Vagina (tissue), 2 donors: ENCODE data around the gene MAPK1. TPM values are rescaled to one million over a fixed set of nuclear protein-coding genes. Genes with fewer than 3 reads are reported as not detected.
"Not testable (repeated sequence)": the region's sequence is repeated elsewhere in the genome, so short reads cannot be mapped to it uniquely, and the experiment has no call there.

ENCODE experiments used
- DNase-seq, 2 donors: peaks; one replicate each; pipeline ENCODE4 v3.0.0-alpha.2; 2017; ENCODE audit errors: extremely low spot score in 2 of 2
- H3K27ac ChIP-seq: fragments of 200-600 bp; sonication (generic); one replicate; pipeline ENCODE4 v1.5.1; 2019
- H3K27me3 ChIP-seq: fragments of 200-600 bp; sonication (generic); one replicate; pipeline ENCODE4 v1.5.1; 2019
- H3K36me3 ChIP-seq, 2 donors: fragments of 200-600 bp; sonication (generic); one replicate each; pipeline ENCODE4 v1.5.1; 2017 to 2019
- H3K4me1 ChIP-seq: fragments of 200-600 bp; sonication (generic); one replicate; pipeline ENCODE4 v1.5.1; 2019
- H3K4me3 ChIP-seq, 2 donors: fragments of 200-600 bp; sonication (generic); 1 replicate in 1 of 2; 2 replicates in 1 of 2; pipeline ENCODE4 v1.5.1; 2016 to 2019
- H3K9me3 ChIP-seq: fragments of 200-600 bp; sonication (generic); one replicate; pipeline ENCODE4 v1.5.1; 2019
- CTCF ChIP-seq, 3 experiments: fragments of 450-650 bp in 2 of 3; fragments of 200-600 bp in 1 of 3; sonication (generic) in 1 of 3; IDR thresholded peaks; one replicate each; pipeline ENCODE4 v1.5.1; 2017 to 2019; ENCODE audit warnings: antibody characterized with exemption in 3 of 3, mild to moderate bottlenecking in 2 of 3, moderate library complexity in 2 of 3
- POLR2A ChIP-seq, 2 donors: fragments of 450-650 bp; IDR thresholded peaks; one replicate each; pipeline ENCODE4 v1.6.1; 2017; ENCODE audit warnings: antibody characterized with exemption in 2 of 2, mild to moderate bottlenecking in 2 of 2, moderate library complexity in 2 of 2
- POLR2AphosphoS5 ChIP-seq, 2 donors: sonication (generic); formaldehyde crosslinking; IDR thresholded peaks; one replicate each; pipeline ENCODE4 v1.9.0; 2017; ENCODE audit warnings: antibody characterized with exemption in 2 of 2, mild to moderate bottlenecking in 2 of 2, low read depth in 1 of 2; ENCODE audit not compliant: insufficient read depth in 1 of 2
- intact Hi-C: fragments of 100-400 bp; cut with DNase I; formaldehyde crosslinking; loops from one replicate; pipeline ENCODE4 v1.15.1; 2023
- total RNA-seq: library from RNA; depleted of rRNA; stranded (reverse); fragments of >200 nt; gene quantifications from one replicate; pipeline ENCODE4 v1.2.3, GENCODE V29; 2016

MAPK1 gene
- total RNA-seq, 1 donor from 2014 or later = 44.9 TPM

GRCh38 chr22:21909871-21910270, 42.4 kb upstream of the MAPK1 start:
- intact Hi-C loops = no loop called here
- Histone ChIP-seq H3K9me3 (no peaks in the 10 kb centered on the region), H3K27me3 (no peaks in the 10 kb centered on the region), H3K4me1 (no peaks in the 10 kb centered on the region), H3K27ac (no peak overlapping the region), H3K36me3 (no peaks in the 10 kb centered on the region), H3K4me3 (no peak overlapping the region)
- DNase-seq = no peak
- no peak for TF ChIP-seq CTCF (IDR thresholded peaks at IDR 0.05)
- TF ChIP-seq POLR2A (IDR thresholded peaks at IDR 0.05) = no peak
- no peak for TF ChIP-seq POLR2AphosphoS5 (IDR thresholded peaks at IDR 0.05; ENCODE audit: insufficient read depth in 1 of 2, low read depth in 1 of 2)

- intact Hi-C loops = no loop called here
- TF ChIP-seq CTCF (IDR thresholded peaks at IDR 0.05) = no peak
- no peak for TF ChIP-seq POLR2AphosphoS5 (IDR thresholded peaks at IDR 0.05; ENCODE audit: insufficient read depth in 1 of 2, low read depth in 1 of 2)
- no peak for TF ChIP-seq POLR2A (IDR thresholded peaks at IDR 0.05)
- Histone ChIP-seq H3K27ac (no peak overlapping the region), H3K36me3 (no peaks in the 10 kb centered on the region), H3K9me3 (no peaks in the 10 kb centered on the region), H3K4me3 (no peak overlapping the region), H3K4me1 (no peaks in the 10 kb centered on the region), H3K27me3 (no peaks in the 10 kb centered on the region)
- DNase-seq = no peak
Observed at GRCh38 chr22:21907638-21908522, 40.4 kb upstream of the MAPK1 start.

GRCh38 chr22:21905234-21905633, 37.8 kb upstream of the MAPK1 start:
- intact Hi-C loops, H3K4me1 ChIP-seq, H3K4me3 ChIP-seq, H3K9me3 ChIP-seq, H3K27ac ChIP-seq, H3K36me3 ChIP-seq, DNase-seq, H3K27me3 ChIP-seq: not testable (repeated sequence)

- Histone ChIP-seq H3K4me1 (no peaks in the 10 kb centered on the region), H3K27ac (no peak overlapping the region), H3K27me3 (no peaks in the 10 kb centered on the region), H3K36me3 (no peaks in the 10 kb centered on the region), H3K9me3 (no peaks in the 10 kb centered on the region), H3K4me3 (no peak overlapping the region)
- DNase-seq = no peak
- intact Hi-C loops = no loop called here
- TF ChIP-seq POLR2AphosphoS5 (IDR thresholded peaks at IDR 0.05; ENCODE audit: insufficient read depth in 1 of 2, low read depth in 1 of 2) (no peak), POLR2A (IDR thresholded peaks at IDR 0.05) (no peak), CTCF (IDR thresholded peaks at IDR 0.05) (no peak)
Observed at GRCh38 chr22:21904250-21904789, 36.9 kb upstream of the MAPK1 start.

GRCh38 chr22:21903283-21903682, 35.8 kb upstream of the MAPK1 start:
- H3K27me3 ChIP-seq = no peaks in the 10 kb centered on the region
- H3K36me3 ChIP-seq = no peaks in the 10 kb centered on the region
- no peaks in the 10 kb centered on the region for H3K4me1 ChIP-seq
- H3K27ac ChIP-seq = no peak overlapping the region
- no peak for TF ChIP-seq POLR2AphosphoS5 (IDR thresholded peaks at IDR 0.05; ENCODE audit: insufficient read depth in 1 of 2, low read depth in 1 of 2)
- TF ChIP-seq CTCF (IDR thresholded peaks at IDR 0.05) = no peak
- no peak for TF ChIP-seq POLR2A (IDR thresholded peaks at IDR 0.05)
- intact Hi-C loops = no loop called here
- no peaks in the 10 kb centered on the region for H3K9me3 ChIP-seq
- no peak for DNase-seq
- H3K4me3 ChIP-seq = no peak overlapping the region
